ENCODE measurements around the gene SPTBN1.

GRCh38 chr2:54429811-54430551 lies 26.1 kb upstream of the SPTBN1 start:
- TF ChIP-seq, protein P1, sequence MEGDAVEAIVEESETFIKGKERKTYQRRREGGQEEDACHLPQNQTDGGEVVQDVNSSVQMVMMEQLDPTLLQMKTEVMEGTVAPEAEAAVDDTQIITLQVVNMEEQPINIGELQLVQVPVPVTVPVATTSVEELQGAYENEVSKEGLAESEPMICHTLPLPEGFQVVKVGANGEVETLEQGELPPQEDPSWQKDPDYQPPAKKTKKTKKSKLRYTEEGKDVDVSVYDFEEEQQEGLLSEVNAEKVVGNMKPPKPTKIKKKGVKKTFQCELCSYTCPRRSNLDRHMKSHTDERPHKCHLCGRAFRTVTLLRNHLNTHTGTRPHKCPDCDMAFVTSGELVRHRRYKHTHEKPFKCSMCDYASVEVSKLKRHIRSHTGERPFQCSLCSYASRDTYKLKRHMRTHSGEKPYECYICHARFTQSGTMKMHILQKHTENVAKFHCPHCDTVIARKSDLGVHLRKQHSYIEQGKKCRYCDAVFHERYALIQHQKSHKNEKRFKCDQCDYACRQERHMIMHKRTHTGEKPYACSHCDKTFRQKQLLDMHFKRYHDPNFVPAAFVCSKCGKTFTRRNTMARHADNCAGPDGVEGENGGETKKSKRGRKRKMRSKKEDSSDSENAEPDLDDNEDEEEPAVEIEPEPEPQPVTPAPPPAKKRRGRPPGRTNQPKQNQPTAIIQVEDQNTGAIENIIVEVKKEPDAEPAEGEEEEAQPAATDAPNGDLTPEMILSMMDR (conservative IDR thresholded peaks at IDR 0.05), result no peak
- TF ChIP-seq ZFX (IDR thresholded peaks at IDR 0.05), result no peak

Data from C4-2B (cell line).